Measurements from ENCODE around the gene IQCK.

The IQCK gene

GRCh38 chr16:19841184-19841583, 123.1 kb downstream of the IQCK start:
- DNase-seq: no peak

- no peak for DNase-seq
Measured at GRCh38 chr16:19842426-19843157, 124.5 kb downstream of the IQCK start.

DNA sequence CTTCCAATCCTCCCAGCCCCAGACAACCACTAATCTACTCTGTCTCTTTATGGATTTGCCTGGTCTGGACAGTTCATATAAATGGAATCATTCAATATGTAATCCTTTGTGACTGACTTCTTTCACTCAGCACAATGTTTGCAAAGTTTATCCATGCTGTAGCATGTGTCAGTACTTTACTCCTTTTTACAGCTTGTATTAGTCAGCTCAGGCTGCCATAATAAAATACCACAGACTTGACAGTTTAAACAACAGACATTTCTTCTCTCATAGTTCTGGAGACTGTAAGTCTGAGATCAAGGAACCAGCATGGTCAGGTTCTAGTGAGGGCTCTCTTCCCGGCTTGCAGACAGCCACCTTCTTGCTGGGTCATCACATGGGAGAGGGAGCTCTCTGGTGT, 125.3 kb downstream of the IQCK start:
- no peak for DNase-seq

GRCh38 chr16:19844945-19845641, 127.0 kb downstream of the IQCK start:
- no peak for DNase-seq

GRCh38 chr16:19846436-19846835, 128.4 kb downstream of the IQCK start:
- no peak for DNase-seq

DNA sequence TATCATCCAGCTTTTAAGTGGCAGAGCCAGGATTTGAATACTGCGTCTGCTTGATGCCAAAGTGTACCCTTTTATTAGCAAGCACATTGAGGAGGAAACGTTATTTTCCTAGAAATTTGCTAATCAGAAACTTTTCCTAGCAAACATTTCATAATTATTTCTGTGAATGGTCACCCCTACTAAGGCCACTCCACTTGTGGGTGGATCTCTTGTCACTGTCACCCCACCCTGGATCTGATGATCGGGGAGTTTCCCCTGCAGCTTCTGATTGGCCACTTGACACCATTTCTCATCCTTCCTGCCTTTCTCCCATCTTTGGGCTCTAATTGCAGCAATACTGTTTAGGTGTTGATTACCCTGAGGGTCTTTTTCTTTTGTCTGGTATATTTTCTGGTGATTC, 130.7 kb downstream of the IQCK start:
- no peak for DNase-seq

GRCh38 chr16:19850131-19850817, 132.2 kb downstream of the IQCK start:
- DNase-seq: no peak

- no peak for DNase-seq
Measured at GRCh38 chr16:19851476-19851875, 133.4 kb downstream of the IQCK start.

GRCh38 chr16:19853132-19853741, 135.2 kb downstream of the IQCK start:
- no peak for DNase-seq

- DNase-seq: no peak
Measured at GRCh38 chr16:19853742-19854542, 135.9 kb downstream of the IQCK start.

DNA sequence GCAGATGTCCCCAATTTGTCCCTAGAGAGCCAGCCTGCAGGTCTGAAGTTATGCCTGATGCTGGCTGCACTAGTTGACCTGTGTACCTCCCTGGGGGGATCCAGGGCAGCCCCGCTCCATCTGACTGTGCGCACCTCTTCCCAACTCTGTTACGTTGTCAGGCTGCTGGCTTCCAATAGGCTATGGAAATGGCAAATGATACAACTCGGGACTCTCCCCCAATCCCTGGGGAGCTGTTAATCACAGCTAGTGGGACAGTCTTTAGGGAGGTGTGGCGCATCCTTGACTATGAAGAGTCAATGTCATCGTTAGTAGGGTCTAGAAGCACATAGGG, 136.4 kb downstream of the IQCK start:
- DNase-seq: no peak

GRCh38 chr16:19856120-19856519, 138.0 kb downstream of the IQCK start:
- DNase-seq: no peak

GRCh38 chr16:19857593-19858339, 139.7 kb downstream of the IQCK start:
- DNase-seq: no peak

DNA sequence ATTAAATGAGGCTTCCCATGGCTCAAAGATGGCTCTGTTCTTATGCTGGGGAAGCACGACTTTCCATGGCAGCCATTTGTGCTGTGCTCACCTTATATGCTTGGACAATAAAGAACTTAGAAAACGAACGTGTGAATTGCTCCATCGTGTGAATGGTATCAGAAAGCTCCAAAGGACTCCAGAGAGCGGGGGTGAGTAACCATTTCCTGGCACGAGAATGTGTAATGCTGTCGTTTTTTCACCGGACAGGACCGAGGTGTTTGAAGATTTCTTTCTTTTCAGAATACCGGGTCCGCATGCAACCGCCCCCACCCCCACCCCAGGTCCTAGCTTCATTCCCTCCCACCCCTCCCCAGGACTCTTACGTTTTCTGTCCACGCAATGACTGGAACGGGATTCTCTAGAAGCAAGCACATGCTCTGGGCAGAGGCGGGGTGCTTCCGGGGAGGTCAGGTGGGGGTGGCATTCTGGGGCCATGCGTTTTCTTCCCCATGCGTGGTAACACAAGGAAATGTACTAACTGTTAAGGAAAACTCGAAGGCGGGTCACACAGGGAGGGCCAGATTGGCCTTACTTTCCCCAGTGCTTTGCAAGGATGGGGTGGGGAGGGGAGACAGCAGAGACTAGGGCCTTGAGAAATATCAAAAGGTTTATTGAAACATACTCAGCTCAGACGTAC, 140.4 kb downstream of the IQCK start:
- DNase-seq: no peak

DNA sequence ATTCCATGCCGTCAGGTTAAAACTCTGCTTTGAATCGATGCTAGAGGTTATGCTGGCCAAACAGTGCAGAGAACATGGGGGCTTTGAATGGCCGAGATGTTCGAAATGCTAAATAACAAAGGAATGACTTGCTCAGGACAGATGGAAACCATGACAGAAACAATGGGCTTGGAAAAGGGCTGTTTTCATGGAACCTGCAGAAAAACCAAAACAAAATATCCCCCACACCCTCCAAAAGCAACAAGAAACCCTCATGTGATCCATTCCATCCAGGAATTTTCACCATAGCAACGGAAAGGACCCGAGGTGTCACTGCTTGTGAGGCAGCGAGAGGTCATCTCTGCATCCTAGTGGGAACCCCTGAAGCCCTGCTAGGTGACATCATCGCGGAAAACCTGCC, 141.1 kb downstream of the IQCK start:
- no peak for DNase-seq

DNA sequence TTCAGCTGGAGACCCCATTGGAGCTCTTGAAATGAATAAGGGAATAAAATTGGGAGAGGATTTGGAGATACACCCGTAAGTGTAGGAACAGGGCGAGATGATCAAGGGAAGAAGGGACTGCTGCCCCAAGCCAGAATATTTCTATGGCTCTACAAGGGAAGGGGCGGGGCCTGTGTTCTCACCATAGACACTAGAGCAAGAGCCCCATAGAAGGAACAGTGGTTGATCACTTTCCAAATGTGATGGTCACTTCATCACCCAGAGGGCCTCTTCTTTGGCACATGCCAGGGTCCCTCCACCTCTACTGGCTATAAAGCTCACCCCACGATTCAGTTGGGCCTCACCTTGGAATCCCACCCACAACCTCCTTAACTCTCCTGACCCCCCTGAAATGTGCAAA, 141.5 kb downstream of the IQCK start:
- DNase-seq: no peak

GRCh38 chr16:19860166-19861041, 142.3 kb downstream of the IQCK start:
- DNase-seq: no peak

GRCh38 chr16:19861133-19861532, 143.1 kb downstream of the IQCK start:
- no peak for DNase-seq

DNA sequence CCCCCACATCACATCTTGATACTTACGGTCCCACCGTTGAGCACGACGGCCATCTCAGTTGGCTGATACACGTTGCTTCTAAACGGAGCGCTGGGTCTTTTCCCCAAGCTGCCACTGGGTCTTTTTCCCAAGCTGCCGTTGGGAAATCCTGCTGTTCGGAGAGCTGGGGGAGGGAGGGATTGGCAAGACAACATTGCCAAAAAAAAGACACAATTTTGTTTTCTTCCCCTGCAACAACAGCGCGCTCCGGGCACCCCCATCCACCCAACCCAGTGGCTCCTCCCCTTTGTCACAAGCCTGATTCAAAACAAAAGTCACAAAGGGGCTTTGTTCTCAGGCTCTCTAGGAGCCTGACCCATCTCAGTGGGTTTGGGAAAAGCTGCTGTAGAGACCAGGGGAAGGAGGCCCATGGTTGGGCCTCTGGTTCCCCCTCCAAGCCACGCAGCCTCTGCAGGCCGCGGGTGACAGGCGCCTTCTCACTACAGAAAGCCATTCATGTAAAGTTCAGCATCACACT, 143.8 kb downstream of the IQCK start:
- no peak for DNase-seq

DNA sequence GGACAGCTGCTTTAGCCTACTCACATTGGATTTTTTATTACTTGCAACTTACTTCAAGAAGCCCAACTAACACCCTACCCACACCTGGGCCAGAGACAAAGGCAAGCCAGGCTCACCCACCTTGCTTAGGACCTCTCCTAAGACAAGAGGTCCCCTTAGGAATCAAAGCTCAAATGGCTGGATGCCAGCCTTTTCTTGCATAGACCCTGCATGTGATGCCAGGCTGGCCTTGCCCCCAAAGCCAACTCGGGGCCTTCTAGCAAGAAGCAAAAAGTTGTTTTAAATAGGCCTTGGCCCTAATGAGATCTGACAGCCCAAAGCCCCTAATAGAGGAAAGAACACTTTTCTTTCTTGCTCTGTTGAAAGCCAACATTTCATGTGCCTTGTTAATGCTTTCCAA, 145.9 kb downstream of the IQCK start:
- no peak for DNase-seq
